Smooth muscle cell (in vitro differentiated cells): Measurements from ENCODE around the gene PACS2. TPM values are rescaled to one million over a fixed set of nuclear protein-coding genes. Genes with fewer than 3 reads are reported as not detected.
A peak's percentile ranks its signal among the peaks of the same experiment; 100 is the strongest.

Experiments
- DNase-seq: peaks from one replicate; lab custom pipeline; 2025; ENCODE audit not compliant: unreplicated experiment; lab: John Stamatoyannopoulos, UW
- H2AFZ ChIP-seq: fragments of 200-600 bp; sonication (generic); 2 replicates; pipeline ENCODE4 v1.6.0; 2016; ENCODE audit warnings: antibody characterized with exemption, low read depth, mild to moderate bottlenecking
- H3F3A ChIP-seq: fragments of 200-600 bp; sonication (generic); 2 replicates; pipeline ENCODE4 v1.6.0; 2017; ENCODE audit warnings: antibody characterized with exemption, low read depth
- H3K27ac ChIP-seq: fragments of 200-600 bp; sonication (generic); 2 replicates; pipeline ENCODE4 v1.5.1; 2016; ENCODE audit warnings: low read depth, mild to moderate bottlenecking
- H3K27me3 ChIP-seq: fragments of 200-600 bp; sonication (generic); 2 replicates; pipeline ENCODE4 v1.6.1; 2016; ENCODE audit warnings: low read depth, mild to moderate bottlenecking
- H3K36me3 ChIP-seq: fragments of 200-600 bp; sonication (generic); 2 replicates; pipeline ENCODE4 v1.5.1; 2016; ENCODE audit warnings: low read depth
- H3K4me1 ChIP-seq: fragments of 200-600 bp; sonication (generic); 2 replicates; pipeline ENCODE4 v1.5.1; 2016; ENCODE audit warnings: low read depth
- H3K4me2 ChIP-seq: fragments of 200-600 bp; sonication (generic); 2 replicates; pipeline ENCODE4 v1.6.0; 2016; ENCODE audit warnings: mild to moderate bottlenecking
- H3K4me3 ChIP-seq: fragments of 200-600 bp; sonication (generic); 2 replicates; pipeline ENCODE4 v1.5.1; 2016; ENCODE audit warnings: mild to moderate bottlenecking
- H3K79me2 ChIP-seq: fragments of 200-600 bp; sonication (generic); 2 replicates; pipeline ENCODE4 v1.6.0; 2016; ENCODE audit warnings: low read depth, mild to moderate bottlenecking
- H3K9ac ChIP-seq: fragments of 200-600 bp; sonication (generic); 2 replicates; pipeline ENCODE4 v1.6.0; 2016; ENCODE audit warnings: low read depth
- H3K9me3 ChIP-seq: fragments of 200-600 bp; sonication (generic); replicated peaks from 2 replicates; pipeline ENCODE4 v1.5.1; 2016; ENCODE audit warnings: low read depth
- H4K20me1 ChIP-seq: fragments of 200-600 bp; sonication (generic); 2 replicates; pipeline ENCODE4 v1.6.0; 2016; ENCODE audit warnings: low read depth
- CTCF ChIP-seq: fragments of 200-600 bp; sonication (generic); IDR thresholded peaks from 2 replicates; pipeline ENCODE4 v1.5.1; 2017; ENCODE audit warnings: borderline replicate concordance, mild to moderate bottlenecking, antibody characterized with exemption; ENCODE audit not compliant: insufficient read depth, poor library complexity, severe bottlenecking
- WGBS: methylation state at CpG from one replicate; pipeline ENCODE4 v1.1.7; 2016; ENCODE audit warnings: low lambda C conversion rate; 5-methylcytosine and 5-hydroxymethylcytosine counted together
- polyA plus RNA-seq: library from polyadenylated mRNA; unstranded; fragments of >200 nt; fragmentation: Nextera tagmentation; extraction: Ambion mirVana; gene quantifications from 2 replicates; pipeline ENCODE4 v1.2.1, GENCODE V29; 2016
- total RNA-seq: library from RNA; depleted of rRNA; stranded (reverse); fragments of >200 nt; gene quantifications from 2 replicates; pipeline ENCODE4 v1.2.3, GENCODE V29; 2014

PACS2 gene
- total and polyA plus RNA-seq, 2 experiments from 2014 or later, result 36.9 to 49.1 TPM

DNA sequence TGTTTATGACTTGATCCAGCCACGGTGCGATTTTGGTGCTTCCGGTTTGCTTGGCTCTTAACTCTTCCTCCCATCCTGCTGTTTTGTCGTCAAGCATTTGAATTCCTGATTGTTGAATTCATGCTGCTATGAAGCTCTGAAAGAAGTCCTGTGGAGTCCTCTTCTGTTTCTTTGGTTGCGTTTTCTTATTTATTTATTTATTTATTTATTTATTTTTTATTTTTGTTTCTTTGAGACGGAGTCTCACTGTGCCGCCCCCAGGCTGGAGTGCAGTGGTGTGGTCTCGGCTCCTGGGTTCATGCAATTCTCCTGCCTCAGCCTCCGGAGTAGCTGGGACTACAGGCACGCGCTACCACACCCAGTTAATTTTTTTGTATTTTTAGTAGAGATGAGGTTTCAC is 102.1 kb downstream of the PACS2 start:
- peaks cover 11% of the 10 kb centered on the region for H4K20me1 ChIP-seq
- H3K4me1 ChIP-seq, result peaks cover 18% of the 10 kb centered on the region
- no peak for DNase-seq
- H3K9me3 ChIP-seq, result no peaks in the 10 kb centered on the region
- TF ChIP-seq CTCF, result no peak
- 94% methylated on average over 11 of the region's 11 CpGs for WGBS
- no peak overlapping the region for H3K9ac ChIP-seq
- H3K4me3 ChIP-seq, result no peak overlapping the region
- peaks cover 18% of the 10 kb centered on the region for H3K79me2 ChIP-seq
- no peak overlapping the region for H2AFZ ChIP-seq
- H3F3A ChIP-seq, result peaks cover 7% of the 10 kb centered on the region
- H3K36me3 ChIP-seq, result no peaks in the 10 kb centered on the region
- H3K4me2 ChIP-seq, result no peak overlapping the region
- H3K27me3 ChIP-seq, result no peaks in the 10 kb centered on the region
- no peak overlapping the region for H3K27ac ChIP-seq

DNA sequence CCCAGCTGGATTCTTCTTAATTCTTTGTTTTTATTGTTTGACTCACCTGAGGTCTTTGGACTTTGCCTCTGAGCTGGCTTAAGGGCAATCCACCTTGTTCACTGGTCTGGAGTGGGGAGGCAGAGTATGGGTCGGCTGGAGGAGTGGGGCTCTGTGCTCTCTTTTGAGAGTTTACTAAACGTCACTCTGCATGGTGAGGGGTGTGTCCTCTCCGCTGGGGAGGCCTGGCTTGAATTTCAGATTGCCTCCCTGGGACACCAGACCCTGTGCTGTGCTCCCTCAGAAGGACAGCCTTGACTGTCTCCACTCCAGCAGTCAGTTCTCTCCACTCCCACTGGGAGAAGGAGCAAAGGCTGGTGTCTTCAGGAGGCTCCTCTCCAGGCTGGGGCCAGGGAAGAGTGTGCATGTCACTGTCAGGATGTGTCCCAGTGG is 103.2 kb downstream of the PACS2 start:
- peaks cover 18% of the 10 kb centered on the region for H3K4me1 ChIP-seq
- H3K9me3 ChIP-seq, result no peaks in the 10 kb centered on the region
- no peak overlapping the region for H2AFZ ChIP-seq
- WGBS, result 90% methylated on average over 3 of the region's 3 CpGs
- no peak overlapping the region for H3K27ac ChIP-seq
- H3K4me3 ChIP-seq, result no peak overlapping the region
- no peaks in the 10 kb centered on the region for H3K36me3 ChIP-seq
- TF ChIP-seq CTCF, result no peak
- H3K27me3 ChIP-seq, result no peaks in the 10 kb centered on the region
- DNase-seq, result no peak
- peaks cover 28% of the 10 kb centered on the region for H3K79me2 ChIP-seq
- H3K4me2 ChIP-seq, result no peak overlapping the region
- H3K9ac ChIP-seq, result no peak overlapping the region
- peaks cover 7% of the 10 kb centered on the region for H3F3A ChIP-seq
- peaks cover 21% of the 10 kb centered on the region for H4K20me1 ChIP-seq

- Histone ChIP-seq H3K4me2 (peak overlapping the region; percentile 98), H3K79me2 (peaks cover 36% of the 10 kb centered on the region), H3K36me3 (no peaks in the 10 kb centered on the region), H3K27ac (no peak overlapping the region), H3K4me3 (peak overlapping the region; percentile 74), H3K27me3 (no peaks in the 10 kb centered on the region), H2AFZ (no peak overlapping the region), H4K20me1 (peaks cover 29% of the 10 kb centered on the region), H3K9me3 (no peaks in the 10 kb centered on the region), H3F3A (peaks cover 7% of the 10 kb centered on the region), H3K4me1 (peaks cover 18% of the 10 kb centered on the region), H3K9ac (no peak overlapping the region)
- no peak for TF ChIP-seq CTCF
- 90% methylated on average over 19 of the region's 19 CpGs for WGBS
- DNase-seq, result no peak
Observed at GRCh38 chr14:105418269-105419194, 104.0 kb downstream of the PACS2 start.
